Activated T-helper 1 cell treated with Interleukin-2 at 50 U/mL for 16 hours (primary cell): Measurements from ENCODE around the gene MAD1L1.

Experiments
- DNase-seq: peaks from one replicate; pipeline ENCODE4 v3.0.0-alpha.2; 2020; ENCODE audit warnings: low read depth

MAD1L1 gene

DNA sequence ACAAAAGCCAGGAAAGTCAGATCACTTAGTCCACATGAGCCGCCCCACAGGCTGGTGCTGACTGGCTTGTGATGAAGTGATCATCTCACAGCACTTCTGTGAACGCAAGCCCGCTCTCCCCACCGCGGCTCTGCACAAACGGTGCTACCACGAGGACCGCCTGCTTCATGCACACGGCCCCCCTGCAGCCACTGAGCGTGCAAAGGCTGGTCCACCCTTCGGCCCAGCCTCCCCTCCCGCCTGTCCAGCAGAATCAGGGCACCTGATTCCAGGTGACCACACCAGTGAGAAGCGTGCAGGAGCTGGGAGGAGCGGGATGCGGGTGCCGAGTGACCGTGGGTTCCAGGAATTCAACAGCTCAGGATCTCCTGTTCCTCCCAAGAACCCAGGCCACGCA, 32.2 kb downstream of the MAD1L1 start:
- DNase-seq = no peak

DNA sequence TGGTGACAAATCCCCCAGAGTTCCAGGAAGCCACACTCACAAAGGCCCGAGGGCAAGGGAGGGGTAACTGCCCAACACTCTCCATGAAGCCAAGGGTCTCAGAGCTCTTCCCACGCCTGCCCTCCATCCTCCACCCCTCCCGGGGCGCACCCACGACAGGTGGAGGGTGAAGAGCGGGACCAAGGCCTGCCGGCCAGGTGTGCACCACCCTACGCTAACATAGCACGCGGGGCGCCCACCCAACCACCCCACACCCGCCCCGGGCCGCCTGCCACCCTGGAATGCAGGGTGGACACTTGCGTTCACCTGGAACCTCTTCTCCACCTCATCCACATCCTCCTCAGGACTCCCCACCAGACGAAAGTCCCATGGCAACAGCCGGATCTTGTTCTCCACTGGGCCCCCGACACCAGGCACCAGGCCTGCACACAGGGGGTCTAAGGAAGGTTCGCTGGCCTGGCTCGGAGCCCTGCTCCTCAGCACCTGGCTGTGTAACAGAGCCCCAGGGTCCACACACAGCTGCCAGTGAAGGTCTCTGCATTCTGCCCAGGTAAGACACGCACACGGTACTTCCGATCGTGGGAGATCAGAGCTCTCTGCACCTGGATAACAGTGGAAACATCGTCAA, 32.7 kb downstream of the MAD1L1 start:
- DNase-seq = no peak

DNA sequence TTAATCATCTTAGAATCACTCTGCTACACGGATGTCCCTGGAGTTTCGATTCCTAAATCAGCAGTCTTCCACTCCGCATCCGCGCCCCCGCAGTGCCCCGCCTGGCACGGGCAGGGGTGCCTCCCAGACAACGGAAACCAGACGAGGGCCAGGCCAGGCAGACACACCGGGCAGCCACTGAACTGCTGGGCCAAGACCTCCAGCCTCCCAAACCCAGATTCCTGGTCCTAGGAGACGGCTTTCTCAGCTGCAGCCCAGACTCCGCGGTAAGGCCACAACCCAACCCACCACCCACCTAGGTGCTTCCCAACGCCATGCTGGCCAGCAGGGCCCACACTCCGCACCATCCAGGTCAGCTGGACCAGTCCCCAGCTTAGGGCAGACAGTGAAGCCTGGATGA, 33.2 kb downstream of the MAD1L1 start:
- DNase-seq = no peak

DNA sequence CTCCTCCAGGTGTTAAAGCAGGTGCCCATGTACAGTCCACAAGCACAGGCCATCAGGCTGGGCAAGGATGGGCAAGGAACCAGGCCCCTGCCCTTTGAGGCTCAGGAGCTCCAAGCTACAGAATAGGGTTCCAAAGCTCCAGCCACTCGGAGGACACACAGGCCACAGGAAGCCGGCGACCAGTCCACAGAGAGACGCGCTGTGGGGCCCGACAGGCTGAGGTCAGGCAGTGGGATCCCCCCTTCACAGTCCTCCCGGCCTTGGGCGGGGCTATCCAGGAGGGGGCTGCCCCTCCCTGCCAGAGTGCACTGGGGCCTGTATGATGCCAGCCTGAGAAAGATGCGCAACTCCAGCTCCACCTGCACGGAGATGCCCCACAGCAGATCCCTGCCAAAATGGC, 34.0 kb downstream of the MAD1L1 start:
- DNase-seq = no peak

DNA sequence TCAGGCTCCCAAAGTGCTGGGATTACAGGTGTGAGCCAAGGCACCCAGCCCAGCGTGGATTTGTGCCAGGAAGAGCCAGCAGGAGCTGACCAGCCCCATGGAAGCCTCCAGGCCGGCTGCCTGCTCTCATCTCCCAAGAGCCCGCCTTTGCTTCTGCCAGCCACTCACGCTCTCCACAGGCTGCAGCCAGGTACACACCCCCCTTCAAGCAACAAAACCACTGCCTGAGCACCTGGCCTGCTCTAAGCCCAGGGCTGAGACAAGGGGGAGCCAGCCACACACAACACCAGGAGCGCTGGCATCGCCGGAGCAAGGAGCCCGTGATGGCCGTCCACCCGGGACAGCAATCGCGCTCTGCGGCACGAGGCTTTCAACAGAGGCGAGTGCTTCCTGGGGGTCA, 34.5 kb downstream of the MAD1L1 start:
- DNase-seq = no peak

DNA sequence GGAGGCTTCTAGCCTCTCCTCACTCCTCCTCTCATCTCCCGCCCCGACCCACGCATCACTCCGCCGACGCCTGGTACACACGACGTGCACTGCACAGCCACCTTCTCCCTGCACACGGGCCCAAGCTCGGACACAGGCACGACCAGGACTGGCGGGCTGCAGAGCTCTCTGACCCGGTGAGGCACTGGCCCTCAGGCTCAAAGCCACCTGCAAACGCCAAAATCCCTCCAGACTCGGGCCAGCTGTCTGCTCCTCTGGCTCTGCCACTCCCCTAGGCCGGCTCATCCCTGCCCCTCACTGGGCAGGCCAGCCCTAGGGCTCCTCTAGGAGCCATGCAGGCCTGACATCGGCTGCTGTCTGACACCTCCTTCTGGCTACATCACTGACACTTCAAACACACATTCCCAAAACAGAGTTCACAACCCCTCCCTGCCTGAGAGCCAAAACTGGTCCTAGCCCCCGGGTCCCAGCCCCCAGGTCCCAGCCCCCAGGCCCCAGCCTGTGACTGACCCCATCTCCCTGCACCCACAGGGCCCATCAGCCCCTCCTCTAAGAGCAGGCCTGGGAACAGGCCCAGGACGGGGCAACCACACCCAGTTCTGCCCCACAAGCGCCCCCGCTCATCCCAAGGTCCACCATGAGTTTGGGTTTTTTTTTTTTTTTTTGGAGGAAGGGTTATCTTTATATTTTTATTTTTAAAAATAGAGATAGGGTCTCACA, 35.1 kb downstream of the MAD1L1 start:
- no peak for DNase-seq

DNA sequence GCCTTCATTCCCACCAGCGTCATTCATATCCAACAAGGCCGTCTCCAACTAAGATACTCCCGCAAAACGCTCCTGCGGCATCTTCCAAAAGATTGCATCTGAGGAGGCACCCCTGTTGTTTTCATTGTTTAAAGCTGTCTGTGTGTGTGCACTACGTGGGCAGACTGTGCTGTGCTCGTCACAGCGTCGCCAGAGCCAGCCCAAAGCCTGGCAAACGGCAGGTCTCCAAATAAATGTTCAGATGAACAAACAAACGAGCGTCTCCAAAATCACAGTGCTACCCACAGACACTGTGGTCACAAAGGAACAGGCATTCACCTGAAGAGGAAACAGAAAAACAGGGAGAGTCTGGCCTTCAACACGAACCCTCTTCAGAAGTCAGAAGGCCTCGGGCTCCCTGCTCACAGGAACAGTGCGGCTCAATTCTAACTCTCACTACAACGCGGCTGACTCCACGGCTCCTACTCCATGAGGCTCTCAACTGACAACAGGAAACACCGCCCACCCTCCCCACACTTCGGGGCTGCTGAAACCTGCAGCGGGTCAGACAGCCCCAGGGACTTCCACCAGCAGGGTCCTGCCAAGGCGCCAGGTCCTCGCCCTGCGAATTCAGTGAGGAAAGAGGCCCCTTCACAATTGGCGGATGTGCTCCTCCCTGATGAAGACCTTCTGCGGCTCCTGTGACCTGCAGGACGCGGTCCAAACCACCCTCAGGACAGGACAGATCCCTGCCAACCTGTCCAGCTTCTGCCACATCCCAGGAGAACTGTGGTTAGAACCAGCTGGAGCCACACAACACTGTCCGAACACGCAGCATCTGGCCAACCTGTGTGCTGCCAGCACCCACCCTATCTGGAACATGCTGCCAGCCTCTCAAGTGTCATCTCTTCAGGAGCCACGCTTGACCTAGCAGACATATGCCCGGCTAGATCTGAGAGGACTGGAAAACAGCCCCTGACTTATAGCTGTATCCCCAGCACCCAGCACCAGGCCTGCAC, 36.1 kb downstream of the MAD1L1 start:
- no peak for DNase-seq

DNA sequence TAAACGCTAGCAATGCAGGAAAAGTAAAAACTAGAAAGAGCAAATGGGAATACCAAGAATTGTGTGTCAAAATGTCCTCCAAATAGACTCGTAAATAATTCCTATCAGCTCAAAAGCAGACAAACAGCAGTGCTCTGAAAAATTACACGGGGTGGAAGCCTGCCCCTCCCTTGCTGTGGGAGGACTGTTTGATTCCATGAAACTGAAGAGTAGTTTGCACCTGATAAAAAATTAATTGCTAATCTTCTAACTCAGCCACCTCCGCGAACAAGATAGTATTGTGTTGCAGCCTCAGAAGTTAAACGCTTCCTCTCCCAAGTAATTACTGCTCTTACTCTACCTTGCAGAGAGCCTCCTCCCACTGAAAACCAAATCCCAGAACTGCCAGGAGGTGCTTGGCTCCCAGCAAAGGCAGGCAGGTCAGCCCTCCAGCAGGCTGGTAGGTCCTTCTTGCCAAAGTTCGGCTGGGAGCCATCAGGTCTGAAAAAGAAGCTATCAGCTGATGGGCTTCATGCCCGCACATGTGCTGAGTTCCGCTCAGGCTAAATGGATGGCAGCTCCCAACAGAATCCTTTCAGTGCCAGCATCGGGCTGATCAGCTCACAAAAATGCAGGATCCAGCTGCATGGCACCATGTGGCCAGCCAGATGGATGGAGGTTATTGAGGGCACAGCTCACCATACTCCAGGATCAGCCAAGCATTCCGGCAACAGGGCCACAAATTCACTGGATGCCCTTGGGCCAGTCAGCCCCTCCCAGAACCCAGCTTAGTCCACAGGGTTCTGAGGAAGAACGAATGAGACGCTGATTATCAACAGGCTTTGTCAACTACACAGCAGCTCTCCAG, 37.1 kb downstream of the MAD1L1 start:
- DNase-seq = no peak

DNA sequence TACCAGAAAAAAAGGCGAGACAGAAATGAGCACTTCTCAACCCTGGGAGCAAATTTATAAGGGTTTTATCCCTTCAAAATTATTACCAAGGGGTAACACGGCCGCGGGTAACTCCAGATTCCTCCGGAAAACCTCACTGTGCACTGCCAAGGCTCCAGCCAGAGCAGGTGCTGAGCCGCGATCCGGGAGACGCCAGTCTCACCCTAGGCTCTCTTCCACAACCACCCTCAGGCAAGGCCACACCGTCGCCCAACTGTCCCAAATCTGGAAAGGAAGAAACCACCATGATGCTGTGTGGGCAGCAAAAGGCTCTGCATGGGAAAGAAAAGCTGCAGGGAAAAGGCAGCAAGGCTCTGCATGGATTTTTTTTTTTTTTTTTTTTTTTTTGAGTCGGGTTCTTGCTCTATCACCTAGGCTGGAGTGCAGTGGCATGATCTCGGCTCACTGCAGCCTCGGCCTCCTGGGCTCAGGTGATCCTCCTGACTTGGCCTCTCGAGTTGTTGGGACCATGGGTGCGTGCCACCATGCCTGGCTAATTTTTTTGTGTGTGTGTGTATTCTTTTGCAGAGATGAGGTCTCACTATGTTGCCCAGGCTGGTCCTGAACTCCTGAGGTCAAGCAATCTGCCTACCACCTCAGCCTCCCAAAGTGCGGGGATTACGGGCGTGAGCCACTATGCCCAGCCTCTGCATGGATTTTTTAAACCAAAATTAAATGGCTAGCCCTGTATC, 39.0 kb downstream of the MAD1L1 start:
- DNase-seq = no peak

DNA sequence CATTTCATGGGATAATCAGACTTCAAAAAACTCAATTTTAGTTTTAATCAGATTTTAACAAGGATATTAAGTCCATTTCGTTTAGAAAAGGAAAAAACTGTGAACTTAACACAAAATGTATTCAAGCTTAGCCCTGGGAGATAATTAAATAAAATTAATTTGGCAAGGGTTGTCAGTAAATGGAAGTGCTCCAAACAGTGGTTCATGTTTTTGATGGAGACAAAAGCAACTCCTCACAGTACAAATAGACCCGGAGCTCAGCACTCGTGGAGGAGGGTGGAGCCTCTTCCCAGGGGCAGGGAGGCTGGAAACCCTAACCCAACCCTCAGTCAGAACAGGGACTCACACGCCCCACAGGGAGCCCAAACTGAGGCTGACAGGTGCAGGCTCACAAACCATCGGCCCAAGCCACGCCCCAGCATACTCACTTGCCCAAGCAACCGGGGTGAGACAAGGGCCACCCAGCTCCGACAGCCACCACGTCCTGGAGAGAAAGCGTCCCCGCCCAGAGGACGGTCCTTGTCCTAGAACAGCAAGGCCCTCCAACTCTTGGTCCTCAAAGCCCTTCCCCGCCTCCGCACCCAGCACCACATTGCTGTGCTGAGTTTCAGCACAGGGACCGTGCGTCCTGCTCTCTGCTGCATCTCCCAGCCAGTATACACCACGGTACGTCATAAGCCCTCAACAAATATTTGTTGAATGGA, 39.8 kb downstream of the MAD1L1 start:
- DNase-seq = no peak

DNA sequence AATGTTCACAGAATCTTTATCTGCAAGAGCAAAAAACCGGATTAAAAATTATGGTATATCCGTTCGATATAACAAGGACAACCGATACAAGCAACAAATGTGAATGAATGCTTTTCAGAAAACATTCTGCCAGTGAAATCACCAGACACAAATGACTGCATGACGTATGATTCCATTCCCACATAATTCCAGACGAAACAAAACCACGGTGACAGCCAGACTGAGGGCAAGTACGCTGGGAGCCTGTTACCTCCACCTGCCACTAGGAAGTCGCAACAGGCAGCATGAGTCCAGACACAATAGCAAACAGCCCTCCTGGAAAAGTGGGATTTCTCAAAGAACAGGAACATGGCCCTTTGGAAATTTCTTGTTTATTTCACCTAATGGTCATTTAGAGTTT, 41.7 kb downstream of the MAD1L1 start:
- no peak for DNase-seq

DNA sequence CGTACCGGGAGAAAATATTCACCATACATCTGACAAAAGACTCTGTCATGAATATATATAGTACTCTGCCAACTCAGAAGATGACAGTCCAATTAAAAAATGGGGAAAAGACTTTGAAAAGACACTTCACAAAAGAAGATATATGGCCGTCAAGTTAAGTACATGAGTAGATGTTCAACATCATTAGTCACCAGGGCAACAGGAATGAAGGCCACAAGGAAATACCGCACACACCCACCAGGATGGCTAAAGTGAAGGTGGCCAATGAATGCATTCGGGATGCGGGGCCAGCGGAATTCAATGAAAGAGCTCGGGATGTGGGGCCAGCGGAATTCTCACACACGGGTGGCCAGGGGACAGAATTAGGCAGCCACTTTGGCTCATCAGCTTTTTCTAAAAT, 42.2 kb downstream of the MAD1L1 start:
- no peak for DNase-seq

DNA sequence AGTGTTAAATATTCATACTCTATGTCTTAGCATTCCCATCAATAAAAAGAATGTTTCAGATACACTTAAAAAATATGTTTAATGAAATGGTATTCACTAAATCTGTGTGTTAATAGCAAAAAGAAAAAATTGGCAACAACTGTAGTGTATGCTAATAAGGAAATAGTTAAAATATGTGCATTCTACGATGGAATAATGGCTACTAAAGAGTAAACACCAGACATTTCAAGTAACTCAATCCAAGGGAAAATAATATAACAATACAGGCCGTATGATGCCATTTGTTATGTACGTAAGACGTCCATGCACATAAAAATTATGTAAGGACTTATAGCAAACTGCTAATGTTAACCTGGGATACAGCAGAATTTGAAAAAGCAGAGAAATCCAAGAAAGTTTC, 46.6 kb downstream of the MAD1L1 start:
- no peak for DNase-seq

DNA sequence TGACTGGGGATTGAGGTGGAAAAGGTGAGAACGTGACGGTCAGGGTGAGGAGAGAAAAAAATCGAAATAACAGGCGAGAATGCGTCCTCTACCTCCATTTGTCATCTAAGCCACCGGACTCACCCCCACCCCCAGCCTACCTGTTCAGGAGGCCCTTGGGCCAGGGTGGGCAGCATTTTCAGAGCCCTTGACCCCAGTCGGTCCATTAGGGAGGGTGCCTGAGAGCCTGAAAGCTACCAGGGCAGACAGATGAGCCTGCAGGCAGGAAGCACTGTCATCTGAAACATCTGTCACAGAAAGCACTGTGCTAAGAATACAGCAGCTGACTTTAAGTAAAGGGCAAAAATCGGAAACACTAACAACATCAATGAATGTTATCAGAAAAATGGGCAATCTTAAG, 47.0 kb downstream of the MAD1L1 start:
- no peak for DNase-seq

DNA sequence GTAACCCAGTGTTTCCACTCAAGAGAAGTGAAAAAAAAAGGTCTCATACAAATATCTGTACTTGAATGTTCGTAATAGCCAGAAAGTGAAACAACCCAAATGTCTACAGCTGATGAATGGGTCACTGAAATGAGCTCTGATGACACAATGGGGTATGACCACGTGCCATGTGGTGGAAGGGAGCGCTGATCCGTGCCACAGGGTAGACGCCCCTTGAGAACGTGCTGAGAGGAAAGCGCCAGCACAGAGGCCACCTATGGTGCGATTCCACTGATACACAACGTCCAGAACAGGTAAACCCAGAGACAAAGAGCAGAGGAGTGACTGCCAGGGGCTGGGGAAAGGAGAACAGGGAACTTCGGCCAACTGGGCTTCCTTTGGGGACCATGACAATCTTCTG, 50.3 kb downstream of the MAD1L1 start:
- no peak for DNase-seq

DNA sequence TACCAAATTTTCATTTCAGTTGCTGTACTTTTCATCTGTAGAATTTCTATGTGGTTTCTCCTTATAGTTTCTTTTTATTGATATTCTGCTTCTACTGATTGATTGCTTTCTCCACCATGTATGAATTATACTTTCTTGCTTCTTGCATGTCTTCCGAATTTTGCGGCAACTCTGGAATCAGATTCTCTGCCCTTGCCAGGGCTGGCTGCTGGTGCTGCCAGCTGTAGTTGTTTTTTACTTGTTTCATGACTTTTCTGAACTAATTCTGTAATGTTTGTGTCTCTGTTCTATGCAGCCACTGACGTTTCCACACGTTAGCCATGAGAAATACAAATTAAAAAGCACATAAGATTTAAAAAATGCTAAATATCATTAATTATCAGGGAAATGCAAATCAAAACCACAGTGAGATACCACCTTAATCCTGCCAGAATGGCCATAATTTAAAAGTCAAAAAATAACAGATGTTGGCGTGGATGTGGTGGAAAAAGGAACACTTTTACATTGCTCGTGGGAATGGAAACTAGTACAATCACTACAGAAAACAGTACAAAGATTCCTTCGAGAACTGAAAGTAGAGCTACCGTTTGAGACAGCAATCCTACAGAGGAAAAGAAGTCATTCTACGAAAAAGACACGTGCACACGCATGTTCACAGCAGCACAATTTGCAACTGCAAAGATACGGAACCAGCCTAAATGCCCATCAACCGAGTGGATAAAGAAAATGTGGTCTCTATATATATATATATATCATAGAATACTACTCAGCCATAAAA, 51.5 kb downstream of the MAD1L1 start:
- DNase-seq = no peak

DNA sequence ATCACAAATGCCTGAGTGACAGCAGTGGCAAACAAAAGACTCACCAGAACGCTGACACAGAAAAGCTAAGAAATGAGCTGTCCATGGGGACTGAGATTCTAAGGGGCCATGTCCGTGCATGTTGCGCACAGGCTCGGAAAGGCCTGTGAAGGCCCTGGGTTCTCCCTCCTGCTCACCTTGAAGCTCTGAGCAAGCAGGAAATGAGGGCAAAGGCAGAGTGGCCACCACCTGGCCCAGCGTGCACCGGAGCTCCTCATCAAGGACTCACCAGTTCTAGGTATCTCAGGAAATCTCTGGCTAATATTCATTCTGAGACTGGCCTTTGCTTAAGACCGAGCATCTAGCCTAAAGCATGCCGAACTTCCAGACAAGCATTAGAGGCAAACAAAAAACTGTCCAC, 52.7 kb downstream of the MAD1L1 start:
- DNase-seq = no peak

DNA sequence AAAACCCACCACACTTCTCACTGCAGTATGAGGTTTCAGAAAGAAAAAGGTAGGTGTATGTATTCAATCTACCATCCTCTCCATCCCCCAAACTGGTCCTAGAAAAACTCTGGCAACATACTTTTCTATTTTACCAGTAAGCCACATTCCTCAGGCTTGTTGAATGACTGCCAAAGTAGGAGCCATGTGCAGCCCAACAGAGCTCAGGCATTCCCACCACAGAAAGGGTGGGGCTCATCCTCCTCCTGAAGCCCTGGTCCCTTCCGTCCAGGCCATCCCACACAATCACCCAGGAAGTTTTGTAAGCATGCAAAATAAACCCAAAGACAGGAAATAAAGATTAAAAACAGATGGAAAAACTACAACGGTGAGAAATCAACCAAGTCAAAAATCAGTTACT, 57.2 kb downstream of the MAD1L1 start:
- DNase-seq = no peak

DNA sequence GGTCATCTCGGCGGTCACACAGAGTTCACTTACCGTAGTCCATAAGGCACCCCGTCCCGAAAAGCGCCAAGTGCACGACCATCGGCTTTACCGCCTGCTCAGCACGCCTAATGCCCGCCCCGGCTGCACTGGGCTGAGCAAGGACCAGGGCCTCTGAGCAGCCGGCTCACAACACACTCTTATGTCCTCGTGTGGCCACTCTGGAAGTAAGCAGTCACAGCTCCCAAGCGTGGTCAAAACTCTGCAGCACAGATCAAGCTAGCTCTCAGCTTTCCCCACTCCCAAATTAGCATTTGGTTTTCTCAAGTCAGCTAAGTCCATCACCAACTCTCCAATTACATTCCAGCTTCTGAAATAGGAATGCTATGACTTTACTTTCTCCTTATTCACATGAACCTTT, 57.7 kb downstream of the MAD1L1 start:
- DNase-seq = no peak
